Activated B cell treated with CpG ODN at 0.5 μM for 24 hours (primary cell): ENCODE data around the gene ATP8A2. TPM values are rescaled to one million over a fixed set of nuclear protein-coding genes. Genes with fewer than 3 reads are reported as not detected.

ENCODE experiments used
- ATAC-seq: fragments of 200-7000 bp; cut with Tn5 transposase; one replicate; pipeline ENCODE4 v1.10.0; 2021; ENCODE audit warnings: low read depth, mild to moderate bottlenecking, moderate library complexity
- CTCF ChIA-PET: fragments of 350-600 bp; sonication (Branson Sonifier 250); formaldehyde crosslinking; loops from one replicate; lab custom pipeline; 2021; ENCODE audit warnings: antibody characterized with exemption; lab: Charles Lee
- POLR2A ChIA-PET: fragments of 350-600 bp; sonication (Branson Sonifier 250); formaldehyde crosslinking; loops from one replicate; lab custom pipeline; 2021; ENCODE audit warnings: antibody characterized with exemption; lab: Charles Lee
- DNase-seq: peaks from one replicate; pipeline ENCODE4 v3.0.0; 2022
- H3K27ac Mint-ChIP-seq: one replicate; pipeline ENCODE4 v1.8.0; 2020; ENCODE audit warnings: mixed read lengths
- H3K27me3 Mint-ChIP-seq: one replicate; pipeline ENCODE4 v1.8.0; 2021; ENCODE audit warnings: mixed read lengths
- H3K36me3 Mint-ChIP-seq: one replicate; pipeline ENCODE4 v1.8.0; 2021; ENCODE audit warnings: low read depth, mixed read lengths
- H3K4me1 Mint-ChIP-seq: one replicate; pipeline ENCODE4 v1.8.0; 2021; ENCODE audit warnings: mixed read lengths
- H3K4me3 Mint-ChIP-seq: one replicate; pipeline ENCODE4 v1.8.0; 2020; ENCODE audit warnings: mild to moderate bottlenecking, mixed read lengths
- H3K9me3 Mint-ChIP-seq: one replicate; pipeline ENCODE4 v1.8.0; 2020; ENCODE audit warnings: mixed read lengths
- CTCF ChIP-seq: fragments of 200-600 bp; IDR thresholded peaks from one replicate; pipeline ENCODE4 v1.8.0; 2022; ENCODE audit warnings: antibody characterized with exemption, mild to moderate bottlenecking
- intact Hi-C: fragments of 100-400 bp; cut with micrococcal nuclease; formaldehyde crosslinking; loops from one replicate; pipeline ENCODE4 v1.15.1; 2024
- total RNA-seq: library from RNA; stranded (reverse); gene quantifications from 2 replicates; pipeline ENCODE4 v1.2.3, GENCODE V29; 2022

ATP8A2 gene
- total RNA-seq, 1 donor from 2014 or later, result not detected

GRCh38 chr13:25380082-25380481, 8.3 kb downstream of the ATP8A2 start:
- H3K4me3 Mint-ChIP-seq, result no peak overlapping the region
- peaks cover 26% of the 10 kb centered on the region for H3K27me3 Mint-ChIP-seq
- CTCF ChIA-PET, result no interaction called here
- DNase-seq (no peak), ATAC-seq (no peak)
- intact Hi-C loops, result no loop called here
- peaks cover 3% of the 10 kb centered on the region for H3K4me1 Mint-ChIP-seq
- H3K36me3 Mint-ChIP-seq, result no peaks in the 10 kb centered on the region
- no peaks in the 10 kb centered on the region for H3K9me3 Mint-ChIP-seq
- H3K27ac Mint-ChIP-seq, result no peak overlapping the region
- POLR2A ChIA-PET, result no interaction called here
- TF ChIP-seq CTCF, result no peak

- Mint-ChIP-seq H3K27ac (no peak overlapping the region), H3K4me1 (no peaks in the 10 kb centered on the region), H3K9me3 (no peaks in the 10 kb centered on the region), H3K4me3 (no peak overlapping the region), H3K36me3 (no peaks in the 10 kb centered on the region), H3K27me3 (peaks cover 20% of the 10 kb centered on the region)
- no peak for DNase-seq
- ChIA-PET CTCF (no interaction called here), POLR2A (no interaction called here)
- no peak for TF ChIP-seq CTCF
- intact Hi-C loops, result no loop called here
- ATAC-seq, result no peak
Observed at GRCh38 chr13:25380741-25381324, 9.1 kb downstream of the ATP8A2 start.

GRCh38 chr13:25384758-25385410, 13.1 kb downstream of the ATP8A2 start:
- CTCF ChIA-PET, result interaction anchor here (1.2 kb wide), 1 partner anchor 10 kb away, joined by 3 read pairs; no protein-coding TSS in a partner anchor
- POLR2A ChIA-PET, result no interaction called here
- no peak overlapping the region for H3K27ac Mint-ChIP-seq
- H3K4me1 Mint-ChIP-seq, result no peaks in the 10 kb centered on the region
- DNase-seq, result no peak
- H3K36me3 Mint-ChIP-seq, result no peaks in the 10 kb centered on the region
- no peak for ATAC-seq
- no peak overlapping the region for H3K4me3 Mint-ChIP-seq
- intact Hi-C loops, result no loop called here
- no peaks in the 10 kb centered on the region for H3K9me3 Mint-ChIP-seq
- H3K27me3 Mint-ChIP-seq, result peaks cover 27% of the 10 kb centered on the region
- TF ChIP-seq CTCF, result no peak

- intact Hi-C loops, result no loop called here
- Mint-ChIP-seq H3K36me3 (no peaks in the 10 kb centered on the region), H3K9me3 (peaks cover 5% of the 10 kb centered on the region), H3K4me3 (no peak overlapping the region), H3K27ac (no peak overlapping the region), H3K27me3 (peaks cover 10% of the 10 kb centered on the region), H3K4me1 (no peaks in the 10 kb centered on the region)
- TF ChIP-seq CTCF, result no peak
- ATAC-seq (no peak), DNase-seq (no peak)
- ChIA-PET POLR2A (no interaction called here), CTCF (no interaction called here)
Observed at GRCh38 chr13:25391932-25392331, 20.2 kb downstream of the ATP8A2 start.

GRCh38 chr13:25394402-25395060, 22.8 kb downstream of the ATP8A2 start:
- Mint-ChIP-seq H3K4me3 (no peak overlapping the region), H3K27ac (no peak overlapping the region), H3K4me1 (no peaks in the 10 kb centered on the region), H3K27me3 (peaks cover 8% of the 10 kb centered on the region), H3K9me3 (peaks cover 5% of the 10 kb centered on the region), H3K36me3 (no peaks in the 10 kb centered on the region)
- no peak for DNase-seq
- intact Hi-C loops, result no loop called here
- TF ChIP-seq CTCF, result no peak
- ATAC-seq, result no peak
- CTCF ChIA-PET, result no interaction called here
- POLR2A ChIA-PET, result no interaction called here
